ENCODE results near the gene FNIP2. TPM values are rescaled to one million over a fixed set of nuclear protein-coding genes. Genes with fewer than 3 reads are reported as not detected.

FNIP2 gene
- total RNA-seq, 4 donors from 2014 or later, result 48.9 to 75.8 (median 63.2) TPM

DNA sequence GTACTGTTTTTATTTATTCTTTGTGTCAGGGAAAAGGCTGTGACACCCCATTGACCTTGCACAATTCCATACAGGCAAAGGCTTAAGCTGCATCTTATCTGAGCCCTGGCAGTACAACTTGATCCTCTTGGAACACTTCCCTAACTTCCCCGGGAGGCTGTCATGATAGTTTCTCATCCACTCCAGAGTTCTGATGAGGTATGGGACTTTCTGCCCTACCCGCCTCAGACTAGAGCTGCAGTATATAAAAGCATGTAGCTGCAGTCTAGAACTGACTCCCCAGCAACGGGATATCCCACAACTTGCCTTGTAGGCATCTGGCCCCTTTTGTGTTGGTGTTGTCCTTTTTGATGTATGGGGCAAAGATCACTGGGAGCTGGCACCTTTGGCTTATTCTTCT is 72.7 kb downstream of the FNIP2 start:
- H3K4me1 ChIP-seq, result no peaks in the 10 kb centered on the region
- no peak for DNase-seq
- H3K9me3 ChIP-seq, result no peaks in the 10 kb centered on the region
- intact Hi-C loops (cut with DNase I), result loop anchor here (10.0 kb wide), 1 partner anchor 67 kb away; no protein-coding TSS in a partner anchor
- TF ChIP-seq, protein P1, sequence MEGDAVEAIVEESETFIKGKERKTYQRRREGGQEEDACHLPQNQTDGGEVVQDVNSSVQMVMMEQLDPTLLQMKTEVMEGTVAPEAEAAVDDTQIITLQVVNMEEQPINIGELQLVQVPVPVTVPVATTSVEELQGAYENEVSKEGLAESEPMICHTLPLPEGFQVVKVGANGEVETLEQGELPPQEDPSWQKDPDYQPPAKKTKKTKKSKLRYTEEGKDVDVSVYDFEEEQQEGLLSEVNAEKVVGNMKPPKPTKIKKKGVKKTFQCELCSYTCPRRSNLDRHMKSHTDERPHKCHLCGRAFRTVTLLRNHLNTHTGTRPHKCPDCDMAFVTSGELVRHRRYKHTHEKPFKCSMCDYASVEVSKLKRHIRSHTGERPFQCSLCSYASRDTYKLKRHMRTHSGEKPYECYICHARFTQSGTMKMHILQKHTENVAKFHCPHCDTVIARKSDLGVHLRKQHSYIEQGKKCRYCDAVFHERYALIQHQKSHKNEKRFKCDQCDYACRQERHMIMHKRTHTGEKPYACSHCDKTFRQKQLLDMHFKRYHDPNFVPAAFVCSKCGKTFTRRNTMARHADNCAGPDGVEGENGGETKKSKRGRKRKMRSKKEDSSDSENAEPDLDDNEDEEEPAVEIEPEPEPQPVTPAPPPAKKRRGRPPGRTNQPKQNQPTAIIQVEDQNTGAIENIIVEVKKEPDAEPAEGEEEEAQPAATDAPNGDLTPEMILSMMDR (IDR thresholded peaks at IDR 0.05), result no peak
- TF ChIP-seq POLR2A (IDR thresholded peaks at IDR 0.05), result no peak
- no peak overlapping the region for H3K4me3 ChIP-seq (replicated peaks in 1 of 3)
- H3K27ac ChIP-seq, result no peak overlapping the region
- H3K36me3 ChIP-seq, result no peaks in the 10 kb centered on the region
- WGBS, 2 donors, result 87% methylated on average over 3 of the region's 3 CpGs
- no peaks in the 10 kb centered on the region for H3K27me3 ChIP-seq

DNA sequence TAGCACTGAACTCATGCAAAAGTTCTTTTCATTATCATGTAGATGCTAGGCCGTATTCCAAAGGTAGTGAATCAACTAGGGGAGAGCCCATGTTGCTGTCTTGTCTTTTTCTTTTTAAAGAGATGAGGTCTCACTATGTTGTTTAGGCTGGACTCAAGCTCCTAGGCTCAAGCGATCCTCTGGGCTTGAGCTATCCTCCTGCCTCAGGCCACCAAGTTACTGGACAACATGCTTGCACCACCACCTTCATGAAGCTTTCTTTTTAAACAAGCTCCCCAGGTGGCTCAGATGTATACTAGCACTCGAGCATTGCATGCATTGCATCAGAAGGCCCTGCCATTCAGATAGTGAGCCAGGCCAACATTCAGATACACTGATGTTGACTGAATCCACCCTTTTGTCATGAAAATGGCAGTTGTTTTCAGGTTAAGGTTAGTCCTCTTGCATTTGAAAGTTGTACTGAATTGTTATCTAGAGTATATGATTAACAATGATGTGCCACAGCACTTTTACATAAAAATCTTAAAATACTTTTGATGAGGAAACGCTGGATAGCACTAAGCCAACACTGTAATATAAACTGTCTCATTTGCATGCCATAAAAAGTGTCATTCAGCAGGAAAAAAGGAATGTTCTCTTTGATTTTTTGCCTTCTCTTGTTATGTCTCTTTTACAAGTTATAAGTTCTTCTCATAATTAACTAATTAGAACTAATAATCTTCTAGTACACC is 76.7 kb downstream of the FNIP2 start:
- Histone ChIP-seq H3K4me1 (peaks cover 0 to 3% of the 10 kb centered on the region in 2 donors), H3K4me3 (replicated peaks in 1 of 3) (no peak overlapping the region), H3K36me3 (no peaks in the 10 kb centered on the region), H3K27me3 (no peaks in the 10 kb centered on the region), H3K27ac (no peak overlapping the region), H3K9me3 (no peaks in the 10 kb centered on the region)
- no peak for DNase-seq
- WGBS, 2 donors, result 93 to 94% methylated on average over 4 of the region's 4 CpGs
- intact Hi-C loops (cut with DNase I), result loop anchor here (10.0 kb wide), 1 partner anchor 71 kb away; no protein-coding TSS in a partner anchor
- no peak for TF ChIP-seq POLR2A (IDR thresholded peaks at IDR 0.05)
- TF ChIP-seq, protein P1 (IDR thresholded peaks at IDR 0.05), result no peak

DNA sequence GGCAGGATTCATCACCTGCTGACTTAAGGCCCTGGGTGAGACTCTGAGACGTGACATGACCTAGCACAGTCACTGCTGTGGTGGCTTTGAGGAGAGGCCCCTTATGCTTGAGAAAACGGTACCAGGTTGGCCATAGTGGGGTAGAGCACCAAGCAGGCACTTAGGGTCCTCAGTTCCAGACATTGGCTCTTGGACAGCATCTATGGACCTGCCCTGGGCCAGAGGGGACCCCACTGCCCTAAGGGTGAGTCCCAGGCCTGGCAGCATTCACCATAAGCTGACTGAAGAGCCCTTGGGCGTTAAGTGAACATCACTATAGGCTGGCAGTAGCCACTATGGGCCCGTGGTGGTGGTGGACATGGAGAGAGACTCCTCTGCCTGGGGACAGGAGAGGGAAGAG is 78.7 kb downstream of the FNIP2 start:
- no peak for DNase-seq
- Histone ChIP-seq H3K27ac (no peak overlapping the region), H3K36me3 (no peaks in the 10 kb centered on the region), H3K9me3 (no peaks in the 10 kb centered on the region), H3K27me3 (no peaks in the 10 kb centered on the region), H3K4me3 (replicated peaks in 1 of 3) (no peak overlapping the region), H3K4me1 (peaks cover 0 to 5% of the 10 kb centered on the region in 2 donors)
- TF ChIP-seq, protein P1 (IDR thresholded peaks at IDR 0.05), result no peak
- no peak for TF ChIP-seq POLR2A (IDR thresholded peaks at IDR 0.05)
- WGBS, 2 donors, result 80 to 85% methylated on average over 4 of the region's 4 CpGs
- intact Hi-C loops (cut with DNase I), result loop anchor here (10.0 kb wide), 1 partner anchor 73 kb away; no protein-coding TSS in a partner anchor

DNA sequence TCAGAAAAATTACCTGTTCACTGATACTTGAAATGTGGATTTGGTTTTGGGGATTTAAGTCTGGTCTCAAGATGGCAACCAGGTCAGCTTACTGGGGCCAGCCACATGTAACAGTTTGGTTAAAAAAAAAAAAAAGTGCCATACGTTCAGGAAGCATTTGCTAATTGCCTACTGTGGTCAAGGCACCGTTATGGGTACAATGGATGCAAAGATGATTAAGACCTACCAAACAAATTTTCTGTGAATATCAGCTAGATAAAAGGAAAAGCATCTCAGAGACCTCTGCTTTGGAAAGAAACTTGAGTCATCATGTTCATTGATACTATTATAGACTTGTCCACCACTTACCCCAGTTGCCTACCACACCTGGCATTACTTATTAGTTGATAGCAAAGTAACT is 80.9 kb downstream of the FNIP2 start:
- H3K4me1 ChIP-seq, result peaks cover 0 to 5% of the 10 kb centered on the region in 2 donors
- WGBS, 2 donors, result 92 to 94% methylated on average over 2 of the region's 2 CpGs
- H3K4me3 ChIP-seq (replicated peaks in 1 of 3), result no peak overlapping the region
- no peak for DNase-seq
- H3K27ac ChIP-seq, result no peak overlapping the region
- no peaks in the 10 kb centered on the region for H3K27me3 ChIP-seq
- intact Hi-C loops (cut with DNase I), result loop anchor here (2.0 to 10.0 kb wide), 3 partner anchors 75 to 325 kb away; no protein-coding TSS in a partner anchor
- no peaks in the 10 kb centered on the region for H3K9me3 ChIP-seq
- H3K36me3 ChIP-seq, result no peaks in the 10 kb centered on the region
- no peak for TF ChIP-seq POLR2A (IDR thresholded peaks at IDR 0.05)
- TF ChIP-seq, protein P1 (IDR thresholded peaks at IDR 0.05), result no peak

DNA sequence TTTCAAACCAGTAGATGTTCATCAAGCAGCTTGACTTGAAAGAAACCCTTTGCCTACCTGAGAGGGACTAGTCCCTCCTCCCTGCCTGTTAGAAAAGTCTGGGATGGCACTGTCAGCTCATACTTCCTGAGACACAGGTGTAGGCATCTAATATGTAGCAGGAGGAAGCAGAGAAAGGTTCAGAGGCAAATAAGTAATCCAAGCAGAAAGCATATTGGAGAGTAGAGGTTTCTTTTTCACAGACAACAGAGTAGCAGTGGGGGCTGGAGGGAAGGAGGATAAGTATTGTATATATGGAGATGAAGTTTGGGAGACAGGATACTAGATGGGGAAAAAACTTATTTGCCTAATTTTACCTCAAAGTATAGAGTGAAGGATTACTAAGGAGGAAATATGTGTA is 81.5 kb downstream of the FNIP2 start:
- H3K27me3 ChIP-seq, result no peaks in the 10 kb centered on the region
- intact Hi-C loops (cut with DNase I), result loop anchor here (2.0 to 10.0 kb wide), 2 partner anchors 122 to 324 kb away; no protein-coding TSS in a partner anchor
- no peak for DNase-seq
- no peaks in the 10 kb centered on the region for H3K9me3 ChIP-seq
- no peak overlapping the region for H3K4me3 ChIP-seq (replicated peaks in 1 of 3)
- peaks cover 0 to 5% of the 10 kb centered on the region in 2 donors for H3K4me1 ChIP-seq
- peak overlapping the region in 1 of 3 donors; percentile 1 for H3K27ac ChIP-seq
- TF ChIP-seq, protein P1 (IDR thresholded peaks at IDR 0.05), result no peak
- H3K36me3 ChIP-seq, result no peaks in the 10 kb centered on the region
